DOHH2 (cell line): Measurements from ENCODE around the gene SENP8.

Experiments
- CTCF ChIP-seq: fragments of 200-600 bp; sonication (generic); IDR thresholded peaks from one replicate; pipeline ENCODE4 v1.5.1; 2014; ENCODE audit warnings: antibody characterized with exemption, mild to moderate bottlenecking, low read depth, low read length; ENCODE audit not compliant: poor library complexity, severe bottlenecking
- EZH2phosphoT487 ChIP-seq: fragments of 200-600 bp; sonication (generic); IDR thresholded peaks from 2 replicates; pipeline ENCODE4 v1.6.1; 2017; ENCODE audit warnings: borderline replicate concordance, mild to moderate bottlenecking, antibody characterized with exemption, low read length, moderate library complexity, mixed read lengths

- TF ChIP-seq CTCF (no peak), EZH2phosphoT487 (no peak)
Measured at GRCh38 chr15:72178976-72179585, 60.9 kb downstream of the SENP8 start.
